ENCODE data around the gene SLC2A4RG. TPM values are rescaled to one million over a fixed set of nuclear protein-coding genes. Genes with fewer than 3 reads are reported as not detected.

The SLC2A4RG gene
- total RNA-seq, 1 experiment from 2014 or later = 121 TPM

GRCh38 chr20:63706027-63706695, 33.4 kb upstream of the SLC2A4RG start:
- no peaks in the 10 kb centered on the region for H3K27me3 ChIP-seq (ENCODE audit: insufficient read depth, low read length)
- no peaks in the 10 kb centered on the region for H3K9me3 ChIP-seq (ENCODE audit: control insufficient read depth in 1 of 2, insufficient read depth in 1 of 2, low read depth in 1 of 2, low read length in 2 of 2)
- ATAC-seq (no peak), DNase-seq (ENCODE audit: low read depth, low spot score) (no peak)
- peak overlapping the region; percentile 96 for H3K9ac ChIP-seq (ENCODE audit: low read length)
- H3K4me1 ChIP-seq (ENCODE audit: control insufficient read depth in 1 of 2, insufficient read depth in 2 of 2, low read length in 2 of 2) = peaks cover 13 to 39% of the 10 kb centered on the region in 2 experiments
- H3K4me3 ChIP-seq (replicated peaks in 1 of 2; ENCODE audit: low read depth in 1 of 2, low read length in 2 of 2) = peak overlapping the region; percentile 85 to 96
- intact Hi-C loops (cut with micrococcal nuclease) = loop anchor here (1.0 to 10.0 kb wide), 2 partner anchors 158 to 349 kb away; no protein-coding TSS in a partner anchor
- BruUV-seq (replicated peaks) = TSS peak; percentile 55
- H2AFZ ChIP-seq (ENCODE audit: low read depth, low read length, poor library complexity, severe bottlenecking) = no peak overlapping the region
- ChIA-PET CTCF (no interaction called here), RAD21 (ENCODE audit: low non-redundant PET in 1 of 2, low total read pairs in 2 of 2, uncharacterized antibody in 2 of 2, unreplicated experiment in 2 of 2) (no interaction called here), POLR2A (interaction anchor here (1.4 kb wide), 1 partner anchor 30 kb away, joined by 4 read pairs; the partner anchor contains the start of gene LIME1)
- no peaks in the 10 kb centered on the region for H3K9me2 ChIP-seq (ENCODE audit: insufficient read depth)
- TF ChIP-seq SP1 (IDR thresholded peaks at IDR 0.05; ENCODE audit: low read depth) (no peak), CBX3 (IDR thresholded peaks at IDR 0.05; ENCODE audit: low read depth) (no peak), ELF1 (IDR thresholded peaks at IDR 0.05; ENCODE audit: borderline replicate concordance, low read depth) (no peak), POLR2AphosphoS5 (IDR thresholded peaks at IDR 0.05; ENCODE audit: low read depth, low read length) (no peak), ZFX (IDR thresholded peaks at IDR 0.05) (no peak), EGR1 (IDR thresholded peaks at IDR 0.05; ENCODE audit: low read depth) (no peak), YY1 (IDR thresholded peaks at IDR 0.05; ENCODE audit: extremely low read depth, insufficient replicate concordance, low read depth, low read length) (no peak), TCF7L2 (IDR thresholded peaks at IDR 0.05; ENCODE audit: borderline replicate concordance, extremely low read depth, insufficient read depth, insufficient read length) (no peak), SIN3A (IDR thresholded peaks at IDR 0.05; ENCODE audit: low read depth) (no peak), EZH2phosphoT487 (IDR thresholded peaks at IDR 0.05; ENCODE audit: borderline replicate concordance) (no peak), ZBTB33 (IDR thresholded peaks at IDR 0.05; ENCODE audit: extremely low read depth, insufficient replicate concordance, low read length) (no peak), JUND (IDR thresholded peaks at IDR 0.05) (no peak), SRF (IDR thresholded peaks at IDR 0.05; ENCODE audit: low read depth) (no peak), RAD21 (IDR thresholded peaks at IDR 0.05; ENCODE audit: low read depth) (no peak), ZNF274 (IDR thresholded peaks at IDR 0.05; ENCODE audit: low read depth, low read length) (no peak), EZH2 (IDR thresholded peaks at IDR 0.05) (no peak), POLR2A (IDR thresholded peaks at IDR 0.05; ENCODE audit: borderline replicate concordance, extremely low read depth, insufficient read depth, insufficient read length) (no peak)
- TF ChIP-seq, protein P1, sequence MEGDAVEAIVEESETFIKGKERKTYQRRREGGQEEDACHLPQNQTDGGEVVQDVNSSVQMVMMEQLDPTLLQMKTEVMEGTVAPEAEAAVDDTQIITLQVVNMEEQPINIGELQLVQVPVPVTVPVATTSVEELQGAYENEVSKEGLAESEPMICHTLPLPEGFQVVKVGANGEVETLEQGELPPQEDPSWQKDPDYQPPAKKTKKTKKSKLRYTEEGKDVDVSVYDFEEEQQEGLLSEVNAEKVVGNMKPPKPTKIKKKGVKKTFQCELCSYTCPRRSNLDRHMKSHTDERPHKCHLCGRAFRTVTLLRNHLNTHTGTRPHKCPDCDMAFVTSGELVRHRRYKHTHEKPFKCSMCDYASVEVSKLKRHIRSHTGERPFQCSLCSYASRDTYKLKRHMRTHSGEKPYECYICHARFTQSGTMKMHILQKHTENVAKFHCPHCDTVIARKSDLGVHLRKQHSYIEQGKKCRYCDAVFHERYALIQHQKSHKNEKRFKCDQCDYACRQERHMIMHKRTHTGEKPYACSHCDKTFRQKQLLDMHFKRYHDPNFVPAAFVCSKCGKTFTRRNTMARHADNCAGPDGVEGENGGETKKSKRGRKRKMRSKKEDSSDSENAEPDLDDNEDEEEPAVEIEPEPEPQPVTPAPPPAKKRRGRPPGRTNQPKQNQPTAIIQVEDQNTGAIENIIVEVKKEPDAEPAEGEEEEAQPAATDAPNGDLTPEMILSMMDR (IDR thresholded peaks at IDR 0.05 in 2 of 3, conservative IDR thresholded peaks at IDR 0.05 in 1 of 3; ENCODE audit: borderline replicate concordance in 1 of 3, insufficient read depth in 1 of 3, low read depth in 2 of 3, low read length in 2 of 3) = no peak
- TF ChIP-seq, protein P2, sequence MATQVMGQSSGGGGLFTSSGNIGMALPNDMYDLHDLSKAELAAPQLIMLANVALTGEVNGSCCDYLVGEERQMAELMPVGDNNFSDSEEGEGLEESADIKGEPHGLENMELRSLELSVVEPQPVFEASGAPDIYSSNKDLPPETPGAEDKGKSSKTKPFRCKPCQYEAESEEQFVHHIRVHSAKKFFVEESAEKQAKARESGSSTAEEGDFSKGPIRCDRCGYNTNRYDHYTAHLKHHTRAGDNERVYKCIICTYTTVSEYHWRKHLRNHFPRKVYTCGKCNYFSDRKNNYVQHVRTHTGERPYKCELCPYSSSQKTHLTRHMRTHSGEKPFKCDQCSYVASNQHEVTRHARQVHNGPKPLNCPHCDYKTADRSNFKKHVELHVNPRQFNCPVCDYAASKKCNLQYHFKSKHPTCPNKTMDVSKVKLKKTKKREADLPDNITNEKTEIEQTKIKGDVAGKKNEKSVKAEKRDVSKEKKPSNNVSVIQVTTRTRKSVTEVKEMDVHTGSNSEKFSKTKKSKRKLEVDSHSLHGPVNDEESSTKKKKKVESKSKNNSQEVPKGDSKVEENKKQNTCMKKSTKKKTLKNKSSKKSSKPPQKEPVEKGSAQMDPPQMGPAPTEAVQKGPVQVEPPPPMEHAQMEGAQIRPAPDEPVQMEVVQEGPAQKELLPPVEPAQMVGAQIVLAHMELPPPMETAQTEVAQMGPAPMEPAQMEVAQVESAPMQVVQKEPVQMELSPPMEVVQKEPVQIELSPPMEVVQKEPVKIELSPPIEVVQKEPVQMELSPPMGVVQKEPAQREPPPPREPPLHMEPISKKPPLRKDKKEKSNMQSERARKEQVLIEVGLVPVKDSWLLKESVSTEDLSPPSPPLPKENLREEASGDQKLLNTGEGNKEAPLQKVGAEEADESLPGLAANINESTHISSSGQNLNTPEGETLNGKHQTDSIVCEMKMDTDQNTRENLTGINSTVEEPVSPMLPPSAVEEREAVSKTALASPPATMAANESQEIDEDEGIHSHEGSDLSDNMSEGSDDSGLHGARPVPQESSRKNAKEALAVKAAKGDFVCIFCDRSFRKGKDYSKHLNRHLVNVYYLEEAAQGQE (IDR thresholded peaks at IDR 0.05; ENCODE audit: low read depth) = no peak
- TF ChIP-seq, protein P3, sequence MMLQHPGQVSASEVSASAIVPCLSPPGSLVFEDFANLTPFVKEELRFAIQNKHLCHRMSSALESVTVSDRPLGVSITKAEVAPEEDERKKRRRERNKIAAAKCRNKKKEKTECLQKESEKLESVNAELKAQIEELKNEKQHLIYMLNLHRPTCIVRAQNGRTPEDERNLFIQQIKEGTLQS (IDR thresholded peaks at IDR 0.05) = no peak
- no peaks in the 10 kb centered on the region for H4K20me1 ChIP-seq (ENCODE audit: insufficient read depth)
- H3K4me2 ChIP-seq (ENCODE audit: low read length) = peak overlapping the region; percentile 95
- H3K27ac ChIP-seq (ENCODE audit: low read depth, low read length) = peak overlapping the region; percentile 95
- peaks cover 60% of the 10 kb centered on the region for H3K79me2 ChIP-seq (ENCODE audit: insufficient read depth, low read length)
- H3K36me3 ChIP-seq (ENCODE audit: control insufficient read depth in 1 of 2, insufficient read depth in 2 of 2, low read length in 2 of 2) = peaks cover 8 to 30% of the 10 kb centered on the region in 2 experiments; a peak in 3 of 4 replicates

Data from HCT116 (cell line).